HEK293 (cell line): ENCODE results near the gene SSTR3.

Experiments used
- CTCF ChIA-PET: fragments of 350-600 bp; formaldehyde crosslinking; extraction: SDS; loops from one replicate; lab custom pipeline; 2021; ENCODE audit warnings: antibody characterized with exemption; lab: Yijun Ruan, JAX
- POLR2A ChIA-PET: fragments of 300-600 bp; formaldehyde crosslinking; extraction: SDS; loops from one replicate; lab custom pipeline; 2020; ENCODE audit warnings: antibody characterized with exemption, inconsistent platforms; lab: Yijun Ruan, JAX
- H3K27ac ChIP-seq: fragments of 200-500 bp; sonication (Bioruptor generic); 2 replicates; pipeline ENCODE4 v1.5.1; 2014; ENCODE audit warnings: low read depth, low read length, control low read depth, inconsistent platforms; ENCODE audit errors: extremely low read depth
- H3K36me3 ChIP-seq, 2 experiments: fragments of 200-500 bp in 1 of 2; sonication (Bioruptor generic) in 1 of 2; 1 replicate in 1 of 2; 2 replicates in 1 of 2; pipeline ENCODE4 v1.5.1; 2014 to 2017; ENCODE audit warnings: inconsistent platforms in 2 of 2, low read length in 2 of 2; ENCODE audit not compliant: control insufficient read depth in 2 of 2, insufficient read depth in 1 of 2
- H3K4me1 ChIP-seq: fragments of 200-500 bp; sonication (Bioruptor generic); 2 replicates; pipeline ENCODE4 v1.5.1; 2014; ENCODE audit warnings: mild to moderate bottlenecking, low read length, inconsistent platforms; ENCODE audit not compliant: control insufficient read depth, insufficient read depth
- H3K4me3 ChIP-seq: 2 replicates; pipeline ENCODE4 v1.5.1; 2011; ENCODE audit warnings: low read depth, mild to moderate bottlenecking, control low read depth, low read length, moderate library complexity
- H3K9me3 ChIP-seq: fragments of 200-500 bp; sonication (Bioruptor generic); 2 replicates; pipeline ENCODE4 v1.5.1; 2014; ENCODE audit warnings: low read depth, low read length, inconsistent platforms; ENCODE audit not compliant: control insufficient read depth, insufficient read depth
- GLI4 ChIP-seq: fragments of 450-650 bp; formaldehyde crosslinking; IDR thresholded peaks from 2 replicates; pipeline ENCODE4 v1.5.1; 2016; ENCODE audit warnings: missing biosample characterization, missing genetic modification characterization
- PRDM10 ChIP-seq: fragments of 450-650 bp; formaldehyde crosslinking; IDR thresholded peaks from 2 replicates; pipeline ENCODE4 v1.5.1; 2016; ENCODE audit warnings: missing biosample characterization, missing genetic modification characterization
- ZBTB17 ChIP-seq: fragments of 450-650 bp; formaldehyde crosslinking; IDR thresholded peaks from 2 replicates; pipeline ENCODE4 v1.5.1; 2016; ENCODE audit warnings: missing biosample characterization, missing genetic modification characterization
- ZFP41 ChIP-seq: fragments of 450-650 bp; formaldehyde crosslinking; IDR thresholded peaks from 2 replicates; pipeline ENCODE4 v1.5.1; 2016; ENCODE audit warnings: missing biosample characterization, missing genetic modification characterization, borderline replicate concordance
- ZNF132 ChIP-seq: fragments of 450-650 bp; formaldehyde crosslinking; IDR thresholded peaks from 2 replicates; pipeline ENCODE4 v1.5.1; 2017; ENCODE audit warnings: missing biosample characterization, missing genetic modification characterization, borderline replicate concordance
- ZNF169 ChIP-seq: fragments of 450-650 bp; formaldehyde crosslinking; IDR thresholded peaks from 2 replicates; pipeline ENCODE4 v1.5.1; 2016; ENCODE audit warnings: missing biosample characterization, missing genetic modification characterization
- ZNF174 ChIP-seq: fragments of 450-650 bp; formaldehyde crosslinking; IDR thresholded peaks from 2 replicates; pipeline ENCODE4 v1.5.0; 2017; ENCODE audit warnings: missing biosample characterization, mild to moderate bottlenecking, missing genetic modification characterization
- ZNF202 ChIP-seq: fragments of 450-650 bp; formaldehyde crosslinking; IDR thresholded peaks from 2 replicates; pipeline ENCODE4 v1.5.1; 2016; ENCODE audit warnings: missing biosample characterization, missing genetic modification characterization, borderline replicate concordance
- ZNF311 ChIP-seq: fragments of 450-650 bp; formaldehyde crosslinking; IDR thresholded peaks from 2 replicates; pipeline ENCODE4 v1.5.1; 2017; ENCODE audit warnings: missing biosample characterization, missing genetic modification characterization, borderline replicate concordance
- ZNF416 ChIP-seq: fragments of 450-650 bp; formaldehyde crosslinking; IDR thresholded peaks from 2 replicates; pipeline ENCODE4 v1.5.1; 2016; ENCODE audit warnings: missing biosample characterization, missing genetic modification characterization
- ZNF426 ChIP-seq: fragments of 450-650 bp; formaldehyde crosslinking; IDR thresholded peaks from 2 replicates; pipeline ENCODE4 v1.5.1; 2017; ENCODE audit warnings: missing biosample characterization, missing genetic modification characterization, mild to moderate bottlenecking, inconsistent platforms, moderate library complexity
- ZNF433 ChIP-seq: fragments of 450-650 bp; formaldehyde crosslinking; IDR thresholded peaks from 2 replicates; pipeline ENCODE4 v1.5.1; 2016; ENCODE audit warnings: missing biosample characterization, missing genetic modification characterization, low read depth
- ZNF610 ChIP-seq: fragments of 450-650 bp; formaldehyde crosslinking; IDR thresholded peaks from 2 replicates; pipeline ENCODE4 v1.5.1; 2016; ENCODE audit warnings: missing biosample characterization, missing genetic modification characterization, borderline replicate concordance
- ZNF629 ChIP-seq: fragments of 450-650 bp; formaldehyde crosslinking; IDR thresholded peaks from 2 replicates; pipeline ENCODE4 v1.5.1; 2017; ENCODE audit warnings: missing biosample characterization, missing genetic modification characterization
- ZNF654 ChIP-seq: fragments of 450-650 bp; formaldehyde crosslinking; IDR thresholded peaks from 2 replicates; pipeline ENCODE4 v1.5.1; 2016; ENCODE audit warnings: low read depth, missing biosample characterization, missing genetic modification characterization
- ZNF658 ChIP-seq: fragments of 450-650 bp; formaldehyde crosslinking; IDR thresholded peaks from 2 replicates; pipeline ENCODE4; 2016; ENCODE audit warnings: missing biosample characterization, missing genetic modification characterization
- TF ChIP-seq, protein P1 (sequence below): fragments of 450-650 bp; formaldehyde crosslinking; IDR thresholded peaks from 2 replicates; pipeline ENCODE4 v1.5.1; 2016; ENCODE audit warnings: missing biosample characterization, missing genetic modification characterization
- TF ChIP-seq, protein P2 (sequence below): fragments of 450-650 bp; formaldehyde crosslinking; IDR thresholded peaks from 2 replicates; pipeline ENCODE4 v1.5.1; 2016; ENCODE audit warnings: missing biosample characterization, missing genetic modification characterization, low read depth
- TF ChIP-seq, protein P3 (sequence below): fragments of 450-650 bp; formaldehyde crosslinking; IDR thresholded peaks from 2 replicates; pipeline ENCODE4 v1.5.1; 2017; ENCODE audit warnings: missing biosample characterization, missing genetic modification characterization

Gene SSTR3

GRCh38 chr22:37225481-37225880, 13.2 kb upstream of the SSTR3 start:
- Histone ChIP-seq H3K4me3 (no peak overlapping the region), H3K9me3 (no peaks in the 10 kb centered on the region), H3K4me1 (no peaks in the 10 kb centered on the region), H3K36me3 (no peaks in the 10 kb centered on the region), H3K27ac (no peak overlapping the region)
- CTCF ChIA-PET: interaction anchor here (0.6 to 4.9 kb wide), 4 partner anchors 26 to 69 kb away, joined by 3 to 37 read pairs (median 5); no protein-coding TSS in a partner anchor
- TF ChIP-seq, protein P1, sequence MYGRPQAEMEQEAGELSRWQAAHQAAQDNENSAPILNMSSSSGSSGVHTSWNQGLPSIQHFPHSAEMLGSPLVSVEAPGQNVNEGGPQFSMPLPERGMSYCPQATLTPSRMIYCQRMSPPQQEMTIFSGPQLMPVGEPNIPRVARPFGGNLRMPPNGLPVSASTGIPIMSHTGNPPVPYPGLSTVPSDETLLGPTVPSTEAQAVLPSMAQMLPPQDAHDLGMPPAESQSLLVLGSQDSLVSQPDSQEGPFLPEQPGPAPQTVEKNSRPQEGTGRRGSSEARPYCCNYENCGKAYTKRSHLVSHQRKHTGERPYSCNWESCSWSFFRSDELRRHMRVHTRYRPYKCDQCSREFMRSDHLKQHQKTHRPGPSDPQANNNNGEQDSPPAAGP (tag by site-specific recombination): 0 out of 2 replicates have a peak, but pooled peaks have one; percentile 22
- TF ChIP-seq PRDM10 (tag by site-specific recombination) (peak; percentile 40), ZNF629 (no peak), ZNF169 (tag by site-specific recombination) (no peak), ZBTB17 (tag by site-specific recombination) (0 out of 2 replicates have a peak, but pooled peaks have one; percentile 8), ZNF654 (tag by site-specific recombination) (peak; percentile 28; the same call in 1 of the 2 replicates)
- POLR2A ChIA-PET: interaction anchor here (0.5 kb wide), 1 partner anchor 1878 kb away, joined by 7 read pairs; no protein-coding TSS in a partner anchor

GRCh38 chr22:37224757-37225420, 12.6 kb upstream of the SSTR3 start:
- Histone ChIP-seq H3K4me1 (no peaks in the 10 kb centered on the region), H3K27ac (no peak overlapping the region), H3K9me3 (no peaks in the 10 kb centered on the region), H3K36me3 (no peaks in the 10 kb centered on the region), H3K4me3 (no peak overlapping the region)
- POLR2A ChIA-PET: interaction anchor here (0.5 kb wide), 1 partner anchor 1878 kb away, joined by 7 read pairs; no protein-coding TSS in a partner anchor
- no peak for TF ChIP-seq ZNF132 (tag by site-specific recombination)
- TF ChIP-seq, protein P2, sequence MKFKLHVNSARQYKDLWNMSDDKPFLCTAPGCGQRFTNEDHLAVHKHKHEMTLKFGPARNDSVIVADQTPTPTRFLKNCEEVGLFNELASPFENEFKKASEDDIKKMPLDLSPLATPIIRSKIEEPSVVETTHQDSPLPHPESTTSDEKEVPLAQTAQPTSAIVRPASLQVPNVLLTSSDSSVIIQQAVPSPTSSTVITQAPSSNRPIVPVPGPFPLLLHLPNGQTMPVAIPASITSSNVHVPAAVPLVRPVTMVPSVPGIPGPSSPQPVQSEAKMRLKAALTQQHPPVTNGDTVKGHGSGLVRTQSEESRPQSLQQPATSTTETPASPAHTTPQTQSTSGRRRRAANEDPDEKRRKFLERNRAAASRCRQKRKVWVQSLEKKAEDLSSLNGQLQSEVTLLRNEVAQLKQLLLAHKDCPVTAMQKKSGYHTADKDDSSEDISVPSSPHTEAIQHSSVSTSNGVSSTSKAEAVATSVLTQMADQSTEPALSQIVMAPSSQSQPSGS (tag by site-specific recombination): peak; percentile 67
- CTCF ChIA-PET: interaction anchor here (0.6 to 4.9 kb wide), 4 partner anchors 25 to 43 kb away, joined by 3 to 37 read pairs (median 4); no protein-coding TSS in a partner anchor

DNA sequence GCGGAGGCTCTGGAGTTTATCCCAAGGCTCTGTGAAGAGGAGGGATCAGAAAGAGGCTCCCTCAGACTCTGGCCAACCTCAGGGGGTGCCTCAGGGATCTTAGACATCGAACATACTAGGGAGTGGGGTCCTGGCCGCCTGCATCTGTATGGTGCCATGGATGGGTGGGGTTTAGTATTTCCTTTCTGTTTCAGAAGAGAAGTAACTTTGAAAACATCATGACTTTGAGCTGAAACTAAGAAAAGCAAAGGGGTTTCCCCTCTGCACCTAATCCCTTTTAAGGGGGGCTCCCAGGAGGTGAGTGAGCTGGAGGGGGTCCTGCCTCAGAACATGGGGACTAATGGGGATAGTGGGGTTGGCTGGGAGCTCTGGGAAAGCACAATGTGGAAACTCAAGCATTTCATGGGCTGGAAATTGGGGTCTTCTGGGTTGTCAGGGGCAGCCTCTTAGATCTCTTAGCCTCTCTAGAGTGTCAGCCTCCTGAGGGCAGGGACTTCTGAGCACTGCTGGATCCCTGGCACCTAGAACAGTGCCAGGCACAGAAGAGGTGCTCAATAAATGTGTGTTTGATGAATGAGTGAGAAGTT, 11.8 kb upstream of the SSTR3 start:
- CTCF ChIA-PET: interaction anchor here (0.8 to 4.9 kb wide), 2 partner anchors 36 to 44 kb away, joined by 3 to 37 read pairs; no protein-coding TSS in a partner anchor
- no peak overlapping the region for H3K27ac ChIP-seq
- no peaks in the 10 kb centered on the region for H3K4me1 ChIP-seq

More for the DNA sequence above, 11.8 kb upstream of the SSTR3 start:
- no peaks in the 10 kb centered on the region for H3K36me3 ChIP-seq
- TF ChIP-seq ZNF416 (no peak), ZNF174 (tag by site-specific recombination) (no peak), ZFP41 (no peak), GLI4 (tag by site-specific recombination) (no peak), ZNF202 (no peak), ZNF426 (tag by site-specific recombination) (no peak), ZNF311 (tag by site-specific recombination) (no peak), ZNF433 (tag by site-specific recombination) (no peak), ZNF610 (tag by site-specific recombination) (no peak), ZNF658 (tag by site-specific recombination) (no peak)
- TF ChIP-seq, protein P3, sequence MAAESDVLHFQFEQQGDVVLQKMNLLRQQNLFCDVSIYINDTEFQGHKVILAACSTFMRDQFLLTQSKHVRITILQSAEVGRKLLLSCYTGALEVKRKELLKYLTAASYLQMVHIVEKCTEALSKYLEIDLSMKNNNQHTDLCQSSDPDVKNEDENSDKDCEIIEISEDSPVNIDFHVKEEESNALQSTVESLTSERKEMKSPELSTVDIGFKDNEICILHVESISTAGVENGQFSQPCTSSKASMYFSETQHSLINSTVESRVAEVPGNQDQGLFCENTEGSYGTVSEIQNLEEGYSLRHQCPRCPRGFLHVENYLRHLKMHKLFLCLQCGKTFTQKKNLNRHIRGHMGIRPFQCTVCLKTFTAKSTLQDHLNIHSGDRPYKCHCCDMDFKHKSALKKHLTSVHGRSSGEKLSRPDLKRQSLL (tag by site-specific recombination): no peak
- TF ChIP-seq, all 188 proteins: peak for 0
- H3K4me3 ChIP-seq: no peak overlapping the region
- POLR2A ChIA-PET: no interaction called here
- H3K9me3 ChIP-seq: no peaks in the 10 kb centered on the region
